Right lobe of liver (tissue), 4 donors: ENCODE measurements around the gene ALOXE3.

ENCODE experiments used
- POLR2A ChIP-seq: fragments of 450-650 bp; IDR thresholded peaks from one replicate; pipeline ENCODE4 v1.6.1; 2017; ENCODE audit warnings: antibody characterized with exemption, mild to moderate bottlenecking
- TF ChIP-seq, protein P1 (sequence below), 4 donors: fragments of 200-600 bp in 3 of 4; fragments of 450-650 bp in 1 of 4; IDR thresholded peaks; one replicate each; pipeline versions ENCODE4 v1.5.1 to v1.8.0; 2016 to 2022; ENCODE audit warnings: antibody characterized with exemption in 4 of 4, mild to moderate bottlenecking in 2 of 4
- donor health status: DM: no; HTN: no; CAD: no.
- donor health status: DM: no; HTN: no; CAD: no.
- donor health status: DM: no; HTN: yes; CAD: no.

DNA sequence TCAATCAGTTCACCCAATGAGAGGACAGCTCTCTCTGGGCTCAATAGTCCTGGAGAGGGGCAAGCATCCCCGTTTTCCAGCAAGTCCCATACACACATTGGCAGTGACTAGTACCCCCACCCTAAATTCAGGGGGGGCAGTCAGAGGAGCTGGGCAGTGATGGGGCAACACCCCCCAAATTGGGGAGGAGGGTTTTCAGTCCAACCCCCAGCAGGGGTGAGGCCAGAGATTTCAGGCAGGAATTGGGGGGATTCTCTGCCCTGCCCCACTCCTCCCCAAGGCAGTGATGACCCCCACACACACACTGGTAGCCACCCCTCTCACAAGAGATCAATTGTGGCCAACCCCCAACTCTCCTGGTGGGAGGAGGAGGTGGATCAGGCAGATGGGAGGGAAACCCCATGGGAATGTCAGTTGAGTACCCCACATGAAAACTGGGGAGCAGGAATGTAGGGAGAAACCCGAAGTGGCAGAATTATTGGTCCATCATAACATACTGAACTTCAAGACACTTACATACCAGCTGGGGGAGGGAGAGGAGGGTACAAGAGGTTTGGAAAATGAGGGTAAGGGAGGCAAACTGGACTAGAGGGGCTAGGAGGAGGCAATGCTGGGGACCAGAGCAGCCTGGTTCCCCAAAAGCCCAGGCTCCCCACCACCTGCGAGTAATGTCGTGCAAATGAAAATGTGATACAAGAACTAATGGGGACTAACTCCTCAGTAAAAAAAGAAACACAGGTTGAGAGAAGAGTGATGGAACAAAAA, 41.3 kb upstream of the ALOXE3 start:
- TF ChIP-seq, protein P1, sequence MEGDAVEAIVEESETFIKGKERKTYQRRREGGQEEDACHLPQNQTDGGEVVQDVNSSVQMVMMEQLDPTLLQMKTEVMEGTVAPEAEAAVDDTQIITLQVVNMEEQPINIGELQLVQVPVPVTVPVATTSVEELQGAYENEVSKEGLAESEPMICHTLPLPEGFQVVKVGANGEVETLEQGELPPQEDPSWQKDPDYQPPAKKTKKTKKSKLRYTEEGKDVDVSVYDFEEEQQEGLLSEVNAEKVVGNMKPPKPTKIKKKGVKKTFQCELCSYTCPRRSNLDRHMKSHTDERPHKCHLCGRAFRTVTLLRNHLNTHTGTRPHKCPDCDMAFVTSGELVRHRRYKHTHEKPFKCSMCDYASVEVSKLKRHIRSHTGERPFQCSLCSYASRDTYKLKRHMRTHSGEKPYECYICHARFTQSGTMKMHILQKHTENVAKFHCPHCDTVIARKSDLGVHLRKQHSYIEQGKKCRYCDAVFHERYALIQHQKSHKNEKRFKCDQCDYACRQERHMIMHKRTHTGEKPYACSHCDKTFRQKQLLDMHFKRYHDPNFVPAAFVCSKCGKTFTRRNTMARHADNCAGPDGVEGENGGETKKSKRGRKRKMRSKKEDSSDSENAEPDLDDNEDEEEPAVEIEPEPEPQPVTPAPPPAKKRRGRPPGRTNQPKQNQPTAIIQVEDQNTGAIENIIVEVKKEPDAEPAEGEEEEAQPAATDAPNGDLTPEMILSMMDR (IDR thresholded peaks at IDR 0.05): no peak
- TF ChIP-seq POLR2A: no peak
